OCI-LY1 (cell line): ENCODE data around the gene DNAJC8.

Experiments
- H2AFZ ChIP-seq: fragments of 200-600 bp; sonication (generic), shearing (Covaris generic); 2 replicates; pipeline ENCODE4 v1.6.0; 2014; ENCODE audit warnings: antibody characterized with exemption, mild to moderate bottlenecking, low read length
- H3F3A ChIP-seq: fragments of 200-600 bp; sonication (generic), shearing (Covaris generic); 2 replicates; pipeline ENCODE4 v1.6.0; 2014; ENCODE audit warnings: mild to moderate bottlenecking, antibody characterized with exemption, low read length, moderate library complexity; ENCODE audit not compliant: insufficient read depth
- H3K27ac ChIP-seq: fragments of 200-600 bp; sonication (generic); 2 replicates; pipeline ENCODE4 v1.5.1; 2014; ENCODE audit warnings: low read length, mixed run types, mild to moderate bottlenecking, low read depth; ENCODE audit not compliant: poor library complexity, severe bottlenecking
- H3K27me3 ChIP-seq: fragments of 200-600 bp; sonication (generic); 2 replicates; pipeline ENCODE4 v1.6.0; 2014; ENCODE audit warnings: antibody characterized with exemption, mild to moderate bottlenecking, low read length, moderate library complexity; ENCODE audit not compliant: insufficient read depth
- H3K36me3 ChIP-seq: fragments of 200-600 bp; sonication (generic); 2 replicates; pipeline ENCODE4 v1.6.1; 2014; ENCODE audit warnings: mild to moderate bottlenecking, antibody characterized with exemption, low read length, moderate library complexity, mixed read lengths; ENCODE audit not compliant: insufficient read depth
- H3K4me1 ChIP-seq: fragments of 200-600 bp; sonication (generic); 2 replicates; pipeline ENCODE4 v1.5.1; 2014; ENCODE audit warnings: mild to moderate bottlenecking, low read length, moderate library complexity; ENCODE audit not compliant: insufficient read depth, severe bottlenecking
- H3K4me2 ChIP-seq: fragments of 200-600 bp; sonication (generic), shearing (Covaris generic); 2 replicates; pipeline ENCODE4 v1.6.1; 2014; ENCODE audit warnings: low read length
- H3K4me3 ChIP-seq: fragments of 200-600 bp; sonication (generic); 2 replicates; pipeline ENCODE4 v1.5.1; 2014; ENCODE audit warnings: low read length, low read depth, mild to moderate bottlenecking, mixed read lengths; ENCODE audit not compliant: poor library complexity, severe bottlenecking
- H3K79me2 ChIP-seq: fragments of 200-600 bp; shearing (Covaris generic); 2 replicates; pipeline ENCODE4 v1.6.1; 2016; ENCODE audit warnings: mixed run types, low read length, mixed read lengths; ENCODE audit not compliant: insufficient read depth
- H3K9ac ChIP-seq: fragments of 200-600 bp; sonication (generic), shearing (Covaris generic); 2 replicates; pipeline ENCODE4 v1.6.1; 2014; ENCODE audit warnings: mild to moderate bottlenecking, low read length, mixed read lengths
- H3K9me2 ChIP-seq: fragments of 200-600 bp; sonication (generic), shearing (Covaris generic); 2 replicates; pipeline ENCODE4 v1.6.1; 2014; ENCODE audit warnings: low read depth, mild to moderate bottlenecking, low read length, mixed read lengths
- H3K9me3 ChIP-seq: fragments of 200-600 bp; shearing (Covaris generic); 2 replicates; pipeline ENCODE4 v1.6.1; 2014; ENCODE audit warnings: low read length, mixed read lengths
- H4K20me1 ChIP-seq: fragments of 200-600 bp; sonication (generic), shearing (Covaris generic); 2 replicates; pipeline ENCODE4 v1.6.0; 2016; ENCODE audit warnings: mild to moderate bottlenecking, low read length; ENCODE audit not compliant: insufficient read depth
- CTCF ChIP-seq: fragments of 200-600 bp; sonication (generic), shearing (Covaris generic); IDR thresholded peaks from 2 replicates; pipeline ENCODE4 v1.5.1; 2017; ENCODE audit warnings: mild to moderate bottlenecking, antibody characterized with exemption, low read length, moderate library complexity, mixed read lengths
- EZH2 ChIP-seq: fragments of 200-600 bp; sonication (generic), shearing (Covaris generic); IDR thresholded peaks from 2 replicates; pipeline ENCODE4 v1.8.0; 2017; ENCODE audit warnings: borderline replicate concordance, mixed run types, mild to moderate bottlenecking, antibody characterized with exemption, low read length, moderate library complexity, mixed read lengths

The DNAJC8 gene

GRCh38 chr1:28280501-28280900, 47.7 kb upstream of the DNAJC8 start:
- Histone ChIP-seq H3F3A (no peaks in the 10 kb centered on the region), H3K27me3 (no peaks in the 10 kb centered on the region), H3K4me2 (no peak overlapping the region), H3K9ac (no peak overlapping the region), H3K9me2 (no peaks in the 10 kb centered on the region), H3K79me2 (no peaks in the 10 kb centered on the region), H3K9me3 (no peaks in the 10 kb centered on the region), H3K36me3 (peaks cover 6% of the 10 kb centered on the region), H3K4me1 (no peaks in the 10 kb centered on the region), H3K4me3 (no peak overlapping the region), H2AFZ (no peak overlapping the region), H4K20me1 (no peaks in the 10 kb centered on the region), H3K27ac (no peak overlapping the region)
- TF ChIP-seq EZH2 (no peak), CTCF (no peak)

GRCh38 chr1:28279721-28280120, 46.9 kb upstream of the DNAJC8 start:
- H3K36me3 ChIP-seq: peaks cover 11% of the 10 kb centered on the region
- H4K20me1 ChIP-seq: no peaks in the 10 kb centered on the region
- H3F3A ChIP-seq: no peaks in the 10 kb centered on the region
- no peaks in the 10 kb centered on the region for H3K27me3 ChIP-seq
- H2AFZ ChIP-seq: no peak overlapping the region
- H3K4me3 ChIP-seq: no peak overlapping the region
- H3K9me2 ChIP-seq: no peaks in the 10 kb centered on the region
- H3K9me3 ChIP-seq: no peaks in the 10 kb centered on the region
- no peak overlapping the region for H3K9ac ChIP-seq
- H3K4me2 ChIP-seq: no peak overlapping the region
- no peaks in the 10 kb centered on the region for H3K4me1 ChIP-seq
- H3K27ac ChIP-seq: no peak overlapping the region
- TF ChIP-seq EZH2: no peak
- no peak for TF ChIP-seq CTCF
- no peaks in the 10 kb centered on the region for H3K79me2 ChIP-seq

- TF ChIP-seq EZH2 (no peak), CTCF (no peak)
These were observed 45.9 kb upstream of the DNAJC8 start for GRCh38 chr1:28278763-28279162.

More at GRCh38 chr1:28278763-28279162, 45.9 kb upstream of the DNAJC8 start:
- peaks cover 15% of the 10 kb centered on the region for H3K36me3 ChIP-seq
- H3K4me3 ChIP-seq: no peak overlapping the region
- no peaks in the 10 kb centered on the region for H3F3A ChIP-seq
- H3K27ac ChIP-seq: no peak overlapping the region
- H3K27me3 ChIP-seq: no peaks in the 10 kb centered on the region
- H3K9ac ChIP-seq: no peak overlapping the region
- H3K79me2 ChIP-seq: no peaks in the 10 kb centered on the region
- no peaks in the 10 kb centered on the region for H3K9me2 ChIP-seq
- H2AFZ ChIP-seq: no peak overlapping the region
- no peaks in the 10 kb centered on the region for H3K4me1 ChIP-seq
- no peaks in the 10 kb centered on the region for H3K9me3 ChIP-seq
- H4K20me1 ChIP-seq: no peaks in the 10 kb centered on the region
- no peak overlapping the region for H3K4me2 ChIP-seq
